NCI-H2227 (cell line): ENCODE data around the gene KSR2.

Experiments used
- DNase-seq: peaks from one replicate; lab custom pipeline; 2025; ENCODE audit not compliant: unreplicated experiment; lab: John Stamatoyannopoulos, UW

Gene KSR2

GRCh38 chr12:117702741-117703140 lies 266.0 kb downstream of the KSR2 start:
- no peak for DNase-seq

GRCh38 chr12:117699575-117699974 lies 269.2 kb downstream of the KSR2 start:
- DNase-seq: no peak

- no peak for DNase-seq
Measured at GRCh38 chr12:117699118-117699517, 269.7 kb downstream of the KSR2 start.

GRCh38 chr12:117695956-117696355 lies 272.8 kb downstream of the KSR2 start:
- no peak for DNase-seq

DNA sequence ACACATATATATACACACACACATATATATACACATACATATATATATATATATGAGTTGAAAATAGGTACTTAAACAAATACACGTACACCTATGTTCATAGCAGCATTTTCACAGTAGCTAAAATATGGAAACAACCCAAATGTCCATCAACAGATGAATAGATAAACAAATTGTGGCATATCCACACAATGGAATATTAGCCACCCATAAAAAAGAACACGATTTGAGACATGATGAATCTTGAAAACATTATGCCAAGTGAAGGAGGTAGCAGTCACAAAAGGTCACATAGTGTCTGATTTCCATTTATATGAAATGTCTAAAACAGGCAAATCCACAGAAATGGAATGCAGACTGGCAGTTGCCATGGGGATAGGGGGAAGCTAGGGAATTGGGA lies 276.3 kb downstream of the KSR2 start:
- DNase-seq: no peak

DNA sequence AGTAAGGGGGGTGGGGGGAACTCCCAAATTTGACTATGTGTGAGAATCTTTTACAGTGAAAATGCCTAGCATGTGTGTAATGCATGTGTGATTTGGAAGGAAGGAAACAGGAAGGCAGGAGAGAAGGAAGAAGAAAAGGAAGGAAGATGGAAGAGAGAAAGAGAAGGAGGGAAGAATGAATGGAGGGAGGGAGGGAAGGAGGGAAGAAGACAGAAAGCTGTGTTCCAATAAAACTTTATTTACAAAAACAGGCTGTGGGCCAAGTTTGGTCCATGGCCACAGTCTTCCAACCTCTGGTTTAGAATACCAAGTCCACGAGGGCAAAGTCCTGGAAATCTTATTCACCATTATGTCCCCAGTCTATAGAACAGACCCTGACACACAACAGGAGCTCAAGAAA lies 278.9 kb downstream of the KSR2 start:
- DNase-seq: no peak

DNA sequence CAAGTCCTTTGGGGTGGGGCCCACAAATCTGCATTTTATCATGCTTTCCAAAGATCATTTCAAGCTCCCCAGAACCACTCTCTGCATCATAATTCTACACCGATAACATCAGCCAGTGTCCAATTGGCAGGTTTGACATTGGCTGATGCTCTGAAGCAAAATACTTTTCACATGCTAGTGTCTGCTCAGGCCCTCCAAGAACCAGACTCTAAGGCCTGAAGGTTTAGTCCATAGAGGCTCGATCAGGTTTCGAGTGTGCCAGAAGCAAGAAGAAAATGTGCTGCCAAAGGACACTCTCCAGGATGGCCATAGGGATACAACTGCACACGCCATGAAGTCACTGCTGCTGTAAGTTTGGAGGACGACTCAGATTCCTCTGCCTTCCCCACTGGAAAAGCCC lies 280.3 kb downstream of the KSR2 start:
- DNase-seq: no peak

- DNase-seq: peak; percentile 25
Measured at GRCh38 chr12:117686911-117687377, 281.8 kb downstream of the KSR2 start.

GRCh38 chr12:117686210-117686609 lies 282.6 kb downstream of the KSR2 start:
- DNase-seq: no peak

DNA sequence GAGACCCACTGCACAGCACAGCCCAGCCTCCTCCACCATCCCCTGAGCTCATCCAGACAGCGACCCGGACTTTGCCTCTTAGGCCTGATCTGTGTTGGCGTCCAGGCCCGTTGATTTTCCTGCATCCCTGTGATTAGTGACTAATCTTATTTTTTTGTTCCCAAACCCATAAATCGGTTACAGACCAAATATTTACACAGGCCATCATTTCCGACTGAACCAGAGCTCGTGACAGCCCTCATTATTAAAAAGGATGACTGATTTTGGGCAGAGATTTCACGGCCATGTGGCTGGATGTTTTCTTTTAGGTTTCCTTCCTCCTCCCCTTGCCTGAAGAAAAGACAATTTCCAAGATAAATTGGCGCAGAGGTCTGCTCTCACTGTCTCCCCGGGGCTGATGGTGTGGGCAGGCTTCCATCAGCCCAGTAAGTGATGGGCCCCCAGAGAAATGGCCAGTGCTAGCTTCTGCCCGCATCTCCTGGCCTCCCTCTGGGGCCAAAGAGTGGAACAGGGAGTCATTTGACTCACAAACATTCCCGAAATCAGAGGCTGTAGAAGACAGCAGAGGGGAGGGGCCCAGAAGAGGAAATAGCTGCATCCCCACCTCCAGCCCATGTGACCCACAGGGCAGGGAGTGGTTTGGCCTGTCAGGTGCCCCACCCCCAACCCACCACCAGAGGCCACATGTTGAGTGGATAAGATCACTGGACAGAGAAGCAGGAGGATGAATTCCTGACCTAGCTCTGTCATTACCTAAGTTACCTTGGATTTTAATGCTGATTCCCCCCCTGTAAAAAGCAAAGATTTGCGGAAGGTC lies 283.5 kb downstream of the KSR2 start:
- DNase-seq: peak; percentile 36

GRCh38 chr12:117684471-117684870 lies 284.3 kb downstream of the KSR2 start:
- DNase-seq: no peak

DNA sequence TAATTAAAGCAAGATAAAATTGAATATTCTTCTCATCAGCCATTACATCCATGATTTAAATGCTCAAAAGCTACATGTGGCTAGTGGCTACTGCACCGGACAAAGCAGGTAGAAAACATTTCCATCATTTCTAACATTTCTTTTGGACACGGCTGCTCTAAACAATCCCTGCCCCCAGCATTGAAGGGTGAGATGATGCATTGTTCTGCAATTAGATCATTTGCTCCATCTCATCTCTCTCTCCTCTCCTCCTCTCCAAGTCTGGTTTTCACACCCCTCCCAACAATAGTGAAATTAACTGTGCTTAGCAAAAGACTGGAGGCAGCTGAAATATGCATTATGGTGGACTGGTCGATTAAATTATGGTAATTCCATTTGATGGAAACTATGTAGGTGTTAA lies 288.5 kb downstream of the KSR2 start:
- no peak for DNase-seq

DNA sequence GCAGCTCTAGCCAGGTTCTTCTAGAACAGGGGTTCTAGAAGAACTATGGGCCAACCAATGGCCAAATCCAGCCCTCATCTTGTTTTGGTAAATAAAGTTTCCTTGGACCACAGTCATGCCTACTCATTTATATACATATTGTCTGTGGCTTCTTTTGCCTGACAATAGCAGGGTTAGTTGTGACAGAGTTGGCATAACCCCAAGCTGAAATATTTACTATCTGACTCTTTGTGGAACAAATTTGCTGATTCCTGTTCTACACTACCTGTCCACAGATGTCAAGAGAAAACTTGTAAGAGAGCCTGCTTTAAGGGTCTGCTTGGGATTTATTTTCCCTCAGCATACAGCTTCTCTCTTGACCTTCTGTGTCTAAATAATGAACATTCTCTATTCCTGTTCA lies 289.0 kb downstream of the KSR2 start:
- DNase-seq: no peak

- DNase-seq: no peak
Measured at GRCh38 chr12:117674763-117675162, 294.0 kb downstream of the KSR2 start.

GRCh38 chr12:117674313-117674712 lies 294.5 kb downstream of the KSR2 start:
- no peak for DNase-seq

GRCh38 chr12:117671734-117672133 lies 297.1 kb downstream of the KSR2 start:
- peak; percentile 23 for DNase-seq

DNA sequence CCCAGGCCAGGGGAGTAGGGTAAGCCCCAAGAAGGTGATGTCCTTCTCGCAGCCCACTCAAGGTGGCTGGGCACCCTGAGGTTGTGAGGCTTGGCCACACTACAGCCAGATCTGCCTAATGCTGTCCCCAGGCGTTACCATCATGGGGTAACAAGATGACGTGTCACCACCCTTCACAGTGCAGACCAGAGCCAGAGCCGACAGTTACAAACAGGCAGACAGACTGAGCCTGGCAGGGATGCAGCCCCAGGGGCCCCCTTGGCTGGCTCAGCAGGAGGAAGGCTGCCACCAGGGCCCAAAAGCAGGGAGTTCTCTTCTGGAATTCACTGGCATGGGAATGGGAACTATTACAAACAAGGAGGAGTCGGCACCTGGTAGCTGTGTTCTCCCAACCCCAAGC lies 304.6 kb downstream of the KSR2 start:
- DNase-seq: no peak

DNA sequence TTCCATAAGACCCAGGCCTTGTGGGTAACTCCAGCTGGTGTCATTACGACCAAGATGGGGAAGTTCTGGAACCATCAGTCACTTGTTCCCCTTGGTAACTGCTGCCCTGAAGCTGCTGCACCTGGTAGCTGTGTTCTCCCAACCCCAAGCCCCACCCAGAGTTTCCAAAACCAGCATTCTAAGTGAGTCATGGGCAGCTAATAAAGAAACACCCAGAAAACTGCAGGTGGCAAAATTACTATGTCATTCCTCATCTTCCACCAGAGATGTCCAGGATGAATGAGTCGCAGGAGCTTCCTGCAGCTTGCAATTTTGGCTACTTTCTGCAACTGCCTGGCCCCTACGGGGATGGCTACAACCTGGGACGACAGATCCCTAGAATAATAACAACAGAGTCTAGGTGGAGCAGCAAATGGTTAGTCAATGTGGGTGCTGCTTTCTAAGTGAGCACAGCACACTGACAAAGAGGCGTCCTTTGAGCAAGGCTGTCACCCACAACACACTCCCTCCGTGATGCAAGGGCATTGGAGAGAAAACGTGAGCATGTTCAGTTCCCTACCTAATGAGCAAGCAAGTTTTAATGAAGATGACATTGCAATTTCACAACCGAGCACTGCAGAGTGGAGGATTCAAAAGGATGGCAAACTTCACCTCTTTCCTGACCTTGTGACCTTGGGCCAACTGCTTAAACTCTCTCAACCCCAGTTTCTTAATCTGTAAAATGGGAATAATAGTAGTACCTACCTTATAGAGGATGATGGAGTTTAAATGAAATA lies 306.0 kb downstream of the KSR2 start:
- no peak for DNase-seq

GRCh38 chr12:117662220-117662619 lies 306.6 kb downstream of the KSR2 start:
- DNase-seq: no peak

DNA sequence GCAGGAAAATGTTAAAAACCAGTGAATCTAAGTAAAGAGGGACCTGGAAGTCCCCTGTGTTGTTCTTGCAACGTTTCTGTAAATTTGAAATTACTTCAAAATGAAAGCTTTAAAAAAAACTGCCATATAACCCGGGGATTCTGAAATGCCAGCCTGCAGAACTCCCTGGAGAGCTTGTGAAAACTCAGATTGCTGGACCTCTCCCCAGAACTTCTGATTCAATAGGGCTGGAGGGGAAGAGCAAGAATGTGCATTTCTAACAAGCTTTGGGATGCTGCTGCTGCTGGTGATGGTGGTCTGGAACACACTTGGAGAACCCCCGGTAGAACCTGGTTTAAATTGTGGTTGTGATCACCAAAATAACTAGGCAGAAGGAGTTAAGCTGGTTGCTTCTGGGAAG lies 307.3 kb downstream of the KSR2 start:
- DNase-seq: no peak

DNA sequence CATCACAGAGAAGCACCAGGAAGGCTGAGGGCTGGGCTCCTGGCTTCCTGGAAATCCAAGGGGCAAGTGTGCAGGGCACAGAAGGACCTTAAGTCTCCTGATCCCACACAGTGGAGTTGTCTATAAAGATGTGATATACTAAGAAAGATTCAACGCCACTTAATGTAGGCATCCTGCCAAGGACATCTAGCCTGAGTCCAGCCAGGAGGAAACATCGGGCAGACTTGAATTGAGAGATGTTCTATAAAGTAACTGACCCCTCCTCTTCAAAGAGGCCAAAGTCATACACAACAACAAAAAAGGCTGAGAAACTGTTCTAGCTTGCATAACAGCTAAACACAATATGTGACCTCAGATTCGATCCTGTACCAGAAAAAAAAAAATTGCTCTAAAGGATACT lies 307.9 kb downstream of the KSR2 start:
- no peak for DNase-seq

- DNase-seq: no peak
Measured at GRCh38 chr12:117658226-117658625, 310.6 kb downstream of the KSR2 start.
